Skin epidermis (tissue), 12 donors: ENCODE data around the gene CLIP2.
"Not testable (repeated sequence)": the region's sequence is repeated elsewhere in the genome, so short reads cannot be mapped to it uniquely, and the experiment has no call there.

Experiments used
- H3K27ac ChIP-seq, 21 experiments: fragments of 200-600 bp; sonication (generic) in 11 of 21; one replicate each; pipeline ENCODE4 v1.5.0; 2020; ENCODE audit warnings: mild to moderate bottlenecking in 3 of 21, inconsistent platforms in 2 of 21, moderate library complexity in 2 of 21
- H3K4me3 ChIP-seq, 7 experiments: fragments of 200-600 bp; sonication (generic) in 2 of 7; one replicate each; pipeline ENCODE4 v1.5.0; 2020; ENCODE audit warnings: inconsistent platforms in 2 of 7, mild to moderate bottlenecking in 2 of 7, moderate library complexity in 1 of 7

The CLIP2 gene

DNA sequence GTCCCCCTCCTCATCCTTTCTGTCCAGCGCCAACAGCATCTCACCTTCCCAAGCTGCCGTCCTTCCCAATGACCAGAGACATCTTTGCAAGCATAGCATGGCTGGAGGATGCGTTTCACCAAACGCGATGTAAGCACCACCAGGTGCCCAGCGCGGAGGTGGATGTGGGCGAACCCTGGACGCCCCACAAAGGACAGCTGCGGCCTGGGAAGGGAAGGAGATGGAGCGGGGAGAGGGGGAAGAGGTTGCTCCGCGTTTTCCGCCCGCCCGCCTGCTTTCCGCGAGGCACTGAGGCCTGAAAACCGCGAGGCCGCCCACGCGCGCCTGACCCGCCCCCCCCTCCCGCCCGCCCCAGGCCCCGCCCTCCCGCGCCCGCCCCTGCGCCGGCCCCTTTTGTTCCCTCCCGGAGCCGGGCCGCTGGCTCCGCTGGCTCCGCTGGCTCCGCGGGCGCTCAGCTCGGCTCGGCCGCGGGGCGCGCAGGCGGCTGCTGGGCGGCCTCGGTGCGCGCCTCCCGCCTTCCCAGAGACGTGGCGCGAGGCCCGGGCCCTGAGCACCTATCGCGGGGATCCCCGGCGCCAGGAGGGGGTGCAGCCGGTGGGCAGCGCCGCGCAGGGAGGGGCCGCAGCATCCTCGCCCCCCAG lies at the start of gene CLIP2:
TSS of gene CLIP2 (plus strand) at position 390 of the 641 bp plus-strand sequence. CDS start 28,140 bp downstream, outside the sequence.
- peak within 1 kb of the TSS; percentile 18 to 91 (median 86) for H3K27ac ChIP-seq

DNA sequence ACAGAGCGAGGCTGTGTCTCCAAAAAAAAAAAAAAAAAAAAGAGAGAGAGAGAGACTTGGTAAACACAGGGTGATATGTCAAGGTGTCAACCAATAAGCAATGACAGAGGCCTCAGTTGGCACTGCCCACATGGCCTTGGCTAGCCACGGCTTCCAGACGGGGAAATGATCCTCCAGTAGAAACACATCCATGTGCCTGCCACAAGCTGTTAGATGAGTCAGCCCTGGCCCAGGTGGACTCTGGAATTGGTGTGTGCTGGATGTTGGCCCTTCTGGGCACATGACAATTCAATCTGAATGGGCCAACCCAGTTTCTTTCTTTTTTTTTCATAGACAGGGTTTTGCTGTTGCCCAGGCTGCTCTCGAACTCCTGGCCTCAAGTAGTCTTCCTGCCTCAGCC lies 48.7 kb upstream of the CLIP2 start:
- H3K27ac ChIP-seq, result no peak overlapping the region
- no peak overlapping the region for H3K4me3 ChIP-seq

More for the DNA sequence above, at the start of gene CLIP2:
- peak within 1 kb of the TSS; percentile 49 to 92 (median 83) for H3K4me3 ChIP-seq

- H3K27ac ChIP-seq, result peak overlapping the region in 2 of 21 experiments; percentile 16 to 21
- no peak overlapping the region for H3K4me3 ChIP-seq
Observed at GRCh38 chr7:74242122-74242443, 47.1 kb upstream of the CLIP2 start.

DNA sequence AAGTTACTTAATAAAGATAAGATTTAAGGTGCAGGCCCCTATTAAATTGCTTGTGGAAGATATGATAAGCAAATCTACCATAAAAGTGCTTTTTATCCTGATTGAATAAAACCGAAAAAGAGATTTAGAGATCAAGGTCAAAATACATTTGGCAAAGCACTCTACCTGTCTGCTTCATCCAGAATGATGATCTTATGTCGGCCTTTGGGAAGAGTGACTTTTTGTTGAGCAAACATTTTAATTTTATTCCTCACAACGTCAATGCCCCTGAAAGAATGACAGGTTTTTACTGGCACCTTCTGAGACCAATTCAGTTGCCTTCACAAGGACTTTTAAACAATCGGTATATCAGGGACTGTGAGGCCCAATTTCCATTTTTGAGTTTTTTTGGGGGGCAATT lies 42.7 kb upstream of the CLIP2 start:
- no peak overlapping the region for H3K4me3 ChIP-seq
- no peak overlapping the region for H3K27ac ChIP-seq

- Histone ChIP-seq H3K4me3 (no peak overlapping the region), H3K27ac (no peak overlapping the region)
Observed at GRCh38 chr7:74248156-74248555, 41.1 kb upstream of the CLIP2 start.

- H3K4me3 ChIP-seq, H3K27ac ChIP-seq: not testable (repeated sequence)
Observed at GRCh38 chr7:74249058-74249457, 40.1 kb upstream of the CLIP2 start.

DNA sequence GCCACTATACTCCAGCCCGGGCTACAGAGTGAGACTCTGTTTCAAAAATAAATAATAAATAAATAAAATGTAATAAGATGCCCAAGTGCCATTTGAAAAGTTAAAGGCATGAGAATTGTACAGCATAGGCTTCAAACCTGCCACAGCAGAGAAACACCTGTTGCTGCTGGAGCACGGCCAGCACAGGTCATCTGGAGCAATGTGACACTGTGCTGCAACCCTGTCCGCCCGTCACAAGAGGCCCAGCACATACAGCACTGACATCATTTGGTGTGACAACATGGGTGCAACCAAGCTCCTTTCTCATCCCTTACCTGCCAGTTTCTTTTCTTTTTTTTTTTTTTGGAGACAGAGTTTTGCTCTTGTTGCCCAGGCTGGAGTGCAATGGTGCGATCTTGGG lies 36.3 kb upstream of the CLIP2 start:
- Histone ChIP-seq H3K27ac (peak overlapping the region in 10 of 21 experiments; percentile 90 to 98 (median 95)), H3K4me3 (peak overlapping the region in 1 of 7 experiments; percentile 86)

DNA sequence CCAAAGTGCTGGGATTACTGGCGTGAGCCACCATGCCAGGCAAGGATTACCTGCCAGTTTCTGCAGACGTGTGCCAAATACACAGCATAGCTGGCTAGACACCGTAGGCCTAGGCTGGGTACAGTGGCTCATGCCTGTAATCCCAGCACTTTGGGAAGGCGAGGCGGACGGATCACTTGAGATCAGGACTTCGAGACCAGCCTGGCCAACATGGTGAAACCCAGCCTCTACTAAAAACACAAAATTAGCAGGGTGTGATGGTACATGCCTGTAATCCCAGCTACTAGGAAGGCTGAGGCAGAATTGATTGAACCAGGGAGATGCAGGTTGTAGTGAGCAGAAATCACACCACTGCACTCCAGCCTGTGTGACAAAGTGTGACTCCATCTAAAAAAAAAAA lies 35.9 kb upstream of the CLIP2 start:
- Histone ChIP-seq H3K27ac (peak overlapping the region in 17 of 21 experiments; percentile 76 to 98 (median 95)), H3K4me3 (peak overlapping the region; percentile 69 to 89 (median 81))

GRCh38 chr7:74253835-74254128 lies 35.4 kb upstream of the CLIP2 start:
- Histone ChIP-seq H3K27ac (peak overlapping the region; percentile 42 to 98 (median 94)), H3K4me3 (peak overlapping the region; percentile 69 to 89 (median 81))

DNA sequence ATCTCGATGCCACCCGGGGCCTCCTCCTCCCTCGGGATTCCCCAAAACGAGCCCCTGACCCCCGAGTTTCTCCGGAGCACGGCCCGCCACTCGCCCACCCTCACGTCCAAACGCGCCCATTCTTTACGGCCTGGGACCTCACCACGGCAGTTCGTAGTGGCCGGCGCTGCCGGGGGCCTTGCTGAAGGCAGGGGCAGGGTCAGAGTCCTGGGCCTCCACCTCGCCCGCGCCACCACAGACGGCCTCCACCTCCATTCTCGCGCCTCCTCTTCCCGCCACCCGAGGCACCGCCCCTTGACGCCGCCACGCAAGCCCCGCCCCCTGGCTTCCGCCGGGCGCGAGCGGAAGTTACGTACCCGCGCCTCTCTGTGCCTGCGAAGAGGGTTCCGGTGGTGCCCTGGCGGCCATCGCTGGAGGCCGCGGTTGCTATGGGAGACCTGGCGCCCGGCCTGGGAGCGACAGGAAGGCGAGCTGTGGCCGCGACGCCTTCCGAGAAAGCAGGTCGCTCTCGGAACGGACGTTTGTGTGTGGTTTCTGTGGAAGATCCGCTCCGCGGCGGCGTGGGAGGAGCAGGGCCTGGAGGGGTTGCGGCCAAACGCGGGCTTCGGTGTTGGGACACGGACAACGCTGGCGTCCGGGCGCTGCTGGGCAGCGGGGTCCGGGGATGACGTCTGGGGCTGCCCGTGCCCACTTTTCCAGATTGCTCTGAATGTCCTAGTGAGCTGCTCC lies 34.9 kb upstream of the CLIP2 start, which contains the start of gene RFC2:
TSS of gene RFC2 (minus strand) at position 271 of the 729 bp plus-strand sequence. CDS start at position 255, 16 bp downstream.
- Histone ChIP-seq H3K27ac (peak within 1 kb of the TSS; percentile 60 to 98 (median 94)), H3K4me3 (peak within 1 kb of the TSS; percentile 69 to 89 (median 81))

DNA sequence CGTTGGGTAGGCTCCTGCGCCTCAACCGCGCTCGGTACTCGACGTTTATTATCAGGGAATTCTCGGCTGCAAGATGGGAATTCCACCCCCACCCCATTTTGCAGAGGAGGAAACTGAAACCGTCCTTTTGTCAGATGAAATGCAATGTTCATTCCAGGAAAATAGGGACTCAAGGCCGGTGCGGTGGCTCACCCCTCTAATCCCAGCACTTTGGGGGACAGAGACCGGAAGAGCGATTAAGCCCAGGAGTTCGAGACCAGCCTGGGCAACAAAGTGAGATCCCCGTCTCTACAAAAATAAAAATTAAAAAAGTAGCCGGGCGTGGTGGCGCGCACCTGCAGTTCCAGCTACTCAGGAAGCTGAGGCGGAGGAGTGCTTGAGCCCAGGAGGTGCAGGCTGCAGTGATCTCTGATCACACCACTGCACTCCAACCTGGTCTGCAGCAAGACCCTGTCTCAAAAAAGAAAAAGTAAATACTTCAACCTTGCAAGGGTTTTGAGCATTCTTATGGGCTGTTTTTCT lies 34.3 kb upstream of the CLIP2 start:
- H3K4me3 ChIP-seq, result peak overlapping the region; percentile 69 to 89 (median 81)
- peak overlapping the region; percentile 60 to 98 (median 94) for H3K27ac ChIP-seq

DNA sequence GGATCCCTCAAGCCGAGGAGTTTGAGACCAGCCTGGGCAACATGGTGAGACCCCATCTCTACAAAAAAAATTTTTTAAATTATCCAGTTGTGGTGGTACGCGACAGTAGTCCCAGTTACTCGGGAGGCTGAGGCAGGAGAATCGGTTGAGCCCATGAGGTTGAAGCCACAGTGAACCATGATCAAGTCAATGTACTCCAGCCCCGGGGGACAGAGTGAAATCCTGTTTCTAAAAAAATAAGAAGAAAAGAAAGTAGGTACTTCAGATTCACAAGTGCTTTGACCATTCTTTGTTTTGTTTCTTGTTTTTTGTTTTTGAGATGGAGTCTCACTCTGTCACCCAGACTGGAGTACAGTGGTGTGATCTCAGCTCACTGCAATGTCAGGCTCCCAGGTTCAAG lies 33.7 kb upstream of the CLIP2 start:
- H3K27ac ChIP-seq, result peak overlapping the region in 18 of 21 experiments; percentile 68 to 98 (median 95)
- peak overlapping the region in 3 of 7 experiments; percentile 69 to 89 (median 79) for H3K4me3 ChIP-seq

GRCh38 chr7:74256491-74257408 lies 32.5 kb upstream of the CLIP2 start:
- H3K27ac ChIP-seq, result peak overlapping the region in 13 of 21 experiments; percentile 1 to 96 (median 37)
- H3K4me3 ChIP-seq, result no peak overlapping the region

DNA sequence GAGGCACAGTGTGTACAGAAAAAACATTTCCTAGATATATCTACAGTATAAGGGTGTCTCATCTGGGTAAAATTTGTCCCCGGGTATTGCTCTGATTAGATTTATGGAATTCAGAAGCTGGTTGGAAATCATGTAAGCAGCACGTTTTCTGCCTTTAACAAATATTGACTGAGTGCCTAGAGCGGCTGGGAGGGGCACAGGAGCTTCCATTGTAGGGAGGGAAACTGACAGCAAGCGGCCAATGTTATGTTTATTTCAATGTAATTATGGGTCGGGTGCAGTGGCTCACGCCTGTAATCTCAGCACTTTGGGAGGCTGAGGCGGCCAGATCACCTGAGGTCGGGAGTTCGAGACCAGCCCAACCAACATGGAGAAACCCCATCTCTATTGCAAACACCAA lies 30.6 kb upstream of the CLIP2 start:
- H3K4me3 ChIP-seq, result no peak overlapping the region
- no peak overlapping the region for H3K27ac ChIP-seq

DNA sequence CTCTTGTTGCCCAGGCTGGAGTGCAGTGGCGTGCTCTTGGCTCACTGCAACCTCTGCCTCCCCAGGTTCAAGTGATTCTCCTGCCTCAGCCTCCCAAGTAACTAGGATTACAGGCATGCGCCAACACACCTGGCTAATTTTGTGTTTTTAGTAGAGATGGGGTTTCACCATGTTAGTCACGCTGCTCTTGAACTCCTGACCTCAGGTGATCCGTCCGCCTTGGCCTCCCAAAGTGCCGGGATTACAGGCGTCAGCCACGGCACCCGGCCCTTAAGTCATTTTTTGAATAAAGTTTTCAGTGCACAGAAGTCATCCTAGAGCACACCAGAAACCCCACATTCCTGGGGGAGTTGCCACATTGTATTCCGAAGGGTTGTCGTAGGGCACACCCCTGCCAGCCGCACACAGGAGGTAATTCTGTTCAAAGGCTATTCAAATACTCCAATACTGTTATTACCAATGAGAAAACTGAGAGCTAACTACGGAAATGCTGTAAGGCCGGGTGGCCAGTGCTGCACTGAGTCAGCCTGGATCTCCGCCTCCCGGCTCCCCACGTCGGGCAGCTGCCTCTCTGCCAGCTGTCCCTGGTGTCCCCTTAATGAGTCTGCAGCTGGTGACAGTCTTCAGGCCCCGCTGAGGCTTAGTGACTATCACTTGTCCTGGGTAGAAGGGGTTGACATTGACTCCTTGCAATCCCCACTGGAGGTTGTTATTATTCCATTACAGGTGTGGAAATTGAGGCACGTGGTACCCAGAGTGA lies 26.4 kb upstream of the CLIP2 start:
- H3K27ac ChIP-seq, result no peak overlapping the region
- H3K4me3 ChIP-seq, result no peak overlapping the region

- Histone ChIP-seq H3K4me3 (no peak overlapping the region), H3K27ac (no peak overlapping the region)
Observed at GRCh38 chr7:74263399-74264120, 25.6 kb upstream of the CLIP2 start.

- no peak overlapping the region for H3K27ac ChIP-seq
- H3K4me3 ChIP-seq, result no peak overlapping the region
Observed at GRCh38 chr7:74266191-74266963, 22.8 kb upstream of the CLIP2 start.
